ENCODE results near the gene ARL16. TPM values are rescaled to one million over a fixed set of nuclear protein-coding genes. Genes with fewer than 3 reads are reported as not detected.

ARL16 gene
- 10 to 100 TPM; 22.8 to 45.1 (median 31.1) TPM for total RNA-seq
- 10 to 100 TPM; 29.4 to 55.5 TPM for polyA plus RNA-seq
- long read RNA-seq, donor 1, transcript ARL16-201 (5 exons, 1,227 nt): major isoform, 37 of 77 reads
- long read RNA-seq, donor 1, transcript ARL16-204 (5 exons, 1,526 nt): minor isoform, 5 of 77 reads
- long read RNA-seq, donor 1, transcript ARL16-213 (3 exons, 2,343 nt): minor isoform, 7 of 77 reads
- long read RNA-seq, donor 1, partial matches to known transcripts: 8 of 77 reads
- long read RNA-seq, donor 1, other reads (novel, unspliced or antisense): 13 of 77 reads
- long read RNA-seq, donor 2, transcript ARL16-201 (5 exons, 1,227 nt): major isoform, 21 of 29 reads
- long read RNA-seq, donor 2, partial matches to known transcripts: 0 of 29 reads
- long read RNA-seq, donor 2, other reads (novel, unspliced or antisense): 0 of 29 reads
- long read RNA-seq, donor 3, transcript ARL16-201 (5 exons, 1,227 nt): major isoform, 12 of 28 reads
- long read RNA-seq, donor 3, partial matches to known transcripts: 1 of 28 reads
- long read RNA-seq, donor 3, other reads (novel, unspliced or antisense): 7 of 28 reads

- WGBS, 3 donors: 0 to 1% (median 1%) methylated on average over 66 to 112 of the region's 112 CpGs
- DNase-seq: peak; percentile 97 to 99 (median 98)
- Histone ChIP-seq H3K27me3 (no peaks in the 10 kb centered on the region), H3K4me1 (ENCODE audit: insufficient read depth) (peaks cover 10% of the 10 kb centered on the region), H3K4me3 (peak within 1 kb of the TSS; percentile 100), H3K9me3 (no peaks in the 10 kb centered on the region), H3K27ac (peak within 1 kb of the TSS; percentile 8 to 39), H3K36me3 (no peaks in the 10 kb centered on the region)
- intact Hi-C loops (cut with DNase I): no loop called here
- TF ChIP-seq POLR2A (IDR thresholded peaks at IDR 0.05) (peak; percentile 45), CTCF (IDR thresholded peaks at IDR 0.05) (no peak)
Measured at GRCh38 chr17:81683584-81684441, at the start of gene ARL16, which contains the start of gene HGS. Gene ARL16, minus strand, starts transcription at chr17:81683797. Its CDS starts 44 bp downstream, at chr17:81683753. Gene HGS, plus strand, starts transcription at chr17:81684011. Its CDS starts 56 bp downstream, at chr17:81684067.

GRCh38 chr17:81727324-81728031, 43.9 kb upstream of the ARL16 start:
- no peaks in the 10 kb centered on the region for H3K27me3 ChIP-seq
- H3K27ac ChIP-seq: no peak overlapping the region
- no peak overlapping the region for H3K4me3 ChIP-seq
- no peaks in the 10 kb centered on the region for H3K36me3 ChIP-seq
- WGBS, 3 donors: 87 to 88% (median 87%) methylated on average over 23 of the region's 23 CpGs
- H3K9me3 ChIP-seq: no peaks in the 10 kb centered on the region
- DNase-seq: peak in 1 of 5 donors; percentile 30
- intact Hi-C loops (cut with DNase I): no loop called here
- peaks cover 2% of the 10 kb centered on the region for H3K4me1 ChIP-seq (ENCODE audit: insufficient read depth)
- no peak for TF ChIP-seq CTCF (IDR thresholded peaks at IDR 0.05)
- no peak for TF ChIP-seq EP300 (IDR thresholded peaks at IDR 0.05)
- no peak for TF ChIP-seq POLR2A (IDR thresholded peaks at IDR 0.05)

- H3K27me3 ChIP-seq: no peaks in the 10 kb centered on the region
- H3K4me1 ChIP-seq (ENCODE audit: insufficient read depth): peaks cover 4% of the 10 kb centered on the region
- 57 to 70% (median 58%) methylated on average over 9 of the region's 9 CpGs for WGBS, 3 donors
- DNase-seq: no peak
- intact Hi-C loops (cut with DNase I): no loop called here
- H3K4me3 ChIP-seq: no peak overlapping the region
- no peaks in the 10 kb centered on the region for H3K9me3 ChIP-seq
- TF ChIP-seq EP300 (IDR thresholded peaks at IDR 0.05) (no peak), CTCF (IDR thresholded peaks at IDR 0.05) (no peak), POLR2A (IDR thresholded peaks at IDR 0.05) (no peak)
- no peaks in the 10 kb centered on the region for H3K36me3 ChIP-seq
- H3K27ac ChIP-seq: no peak overlapping the region
Measured at GRCh38 chr17:81726004-81726403, 42.4 kb upstream of the ARL16 start.

GRCh38 chr17:81725439-81725838, 41.8 kb upstream of the ARL16 start:
- Histone ChIP-seq H3K4me1 (ENCODE audit: insufficient read depth) (peaks cover 4% of the 10 kb centered on the region), H3K36me3 (no peaks in the 10 kb centered on the region), H3K4me3 (no peak overlapping the region), H3K27ac (no peak overlapping the region), H3K27me3 (no peaks in the 10 kb centered on the region), H3K9me3 (no peaks in the 10 kb centered on the region)
- intact Hi-C loops (cut with DNase I): no loop called here
- DNase-seq: no peak
- WGBS, 3 donors: 77 to 83% (median 79%) methylated on average over 9 of the region's 9 CpGs
- TF ChIP-seq CTCF (IDR thresholded peaks at IDR 0.05) (no peak), EP300 (IDR thresholded peaks at IDR 0.05) (no peak), POLR2A (IDR thresholded peaks at IDR 0.05) (no peak)

Data from ovary (tissue), 10 donors.